Keratinocyte (primary cell): ENCODE measurements around the gene COPS8. TPM values are rescaled to one million over a fixed set of nuclear protein-coding genes. Genes with fewer than 3 reads are reported as not detected.

Experiments used
- DNase-seq: peaks from one replicate; pipeline ENCODE4 v3.0.0-alpha.2; 2011; ENCODE audit warnings: low read depth, missing footprints, low spot score
- FAIRE-seq: peaks from 2 replicates; lab custom pipeline; 2011; peaks lifted over from hg19 to GRCh38; lab: Jason Lieb, UNC
- H2AFZ ChIP-seq: 2 replicates; pipeline ENCODE4 v1.6.0; 2012; ENCODE audit warnings: low read length, control low read depth, inconsistent platforms; ENCODE audit not compliant: control insufficient read depth
- H3K27ac ChIP-seq: 2 replicates; pipeline ENCODE4 v1.5.1; 2011; ENCODE audit warnings: low read length; ENCODE audit not compliant: control insufficient read depth, insufficient read depth
- H3K27me3 ChIP-seq: 3 replicates; pipeline ENCODE4 v1.6.0; 2011; ENCODE audit warnings: low read length; ENCODE audit not compliant: control insufficient read depth, insufficient read depth; ENCODE audit errors: extremely low read depth
- H3K36me3 ChIP-seq, 2 experiments: 2 replicates in 1 of 2; 3 replicates in 1 of 2; pipeline ENCODE4 v1.5.1; 2011; ENCODE audit warnings: low read length in 2 of 2, mild to moderate bottlenecking in 1 of 2; ENCODE audit not compliant: control insufficient read depth in 2 of 2, insufficient read depth in 2 of 2; ENCODE audit errors: extremely low read depth in 1 of 2
- H3K4me1 ChIP-seq: 3 replicates; pipeline ENCODE4 v1.5.1; 2011; ENCODE audit warnings: low read length; ENCODE audit not compliant: control insufficient read depth, insufficient read depth; ENCODE audit errors: extremely low read depth
- H3K4me2 ChIP-seq: 3 replicates; pipeline ENCODE4 v1.6.0; 2011; ENCODE audit warnings: low read depth, low read length; ENCODE audit not compliant: control insufficient read depth, insufficient read depth; ENCODE audit errors: extremely low read depth
- H3K4me3 ChIP-seq, 3 experiments: fragments of 200-600 bp in 1 of 3; sonication (generic) in 1 of 3; 2 replicates in 2 of 3; 3 replicates in 1 of 3; pipeline ENCODE4 v1.5.1; 2011 to 2016; ENCODE audit warnings: low read length in 3 of 3, mild to moderate bottlenecking in 3 of 3, control low read depth in 2 of 3, inconsistent platforms in 1 of 3, low read depth in 1 of 3, mixed read lengths in 1 of 3, mixed run types in 1 of 3, moderate library complexity in 1 of 3; ENCODE audit not compliant: control insufficient read depth in 2 of 3, insufficient read depth in 2 of 3; ENCODE audit errors: extremely low read depth in 1 of 3
- H3K79me2 ChIP-seq: 2 replicates; pipeline ENCODE4 v1.6.0; 2012; ENCODE audit warnings: low read length; ENCODE audit not compliant: control insufficient read depth, insufficient read depth
- H3K9ac ChIP-seq: 3 replicates; pipeline ENCODE4 v1.6.0; 2011; ENCODE audit warnings: low read length; ENCODE audit not compliant: control insufficient read depth, insufficient read depth; ENCODE audit errors: extremely low read depth
- H3K9me1 ChIP-seq: 3 replicates; pipeline ENCODE4 v1.6.0; 2011; ENCODE audit warnings: low read length; ENCODE audit not compliant: control insufficient read depth, insufficient read depth; ENCODE audit errors: extremely low read depth
- H3K9me3 ChIP-seq: 2 replicates; pipeline ENCODE4 v1.5.1; 2012; ENCODE audit warnings: low read depth, low read length; ENCODE audit not compliant: control insufficient read depth
- H4K20me1 ChIP-seq: 3 replicates; pipeline ENCODE4 v1.6.0; 2011; ENCODE audit warnings: low read length; ENCODE audit not compliant: control insufficient read depth, insufficient read depth; ENCODE audit errors: extremely low read depth
- CTCF ChIP-seq, 3 experiments: IDR thresholded peaks in 1 of 3; conservative IDR thresholded peaks in 1 of 3; optimal IDR thresholded peaks in 1 of 3; 2 replicates in 2 of 3; 3 replicates in 1 of 3; pipeline versions ENCODE3 to v1.5.1; 2011; ENCODE audit warnings: low read length in 3 of 3, mild to moderate bottlenecking in 3 of 3, moderate library complexity in 2 of 3, control low read depth in 1 of 3, inconsistent platforms in 1 of 3; ENCODE audit not compliant: insufficient read depth in 2 of 3; ENCODE audit errors: extremely low read depth in 1 of 3
- EZH2 ChIP-seq: IDR thresholded peaks from one replicate; pipeline ENCODE4 v1.6.1; 2012; ENCODE audit warnings: inconsistent platforms, mild to moderate bottlenecking, low read length, moderate library complexity
- dilution Hi-C: fragments of 300-500 bp; cut with MboI; formaldehyde crosslinking; loops from one replicate; pipeline ENCODE4 v1.7.0; 2020; ENCODE audit warnings: low sequenced_read_pairs; ENCODE audit not compliant: extremely low pct_ligation_motif_present
- polyA plus RNA-seq, 5 experiments: library from polyadenylated mRNA; depleted of rRNA in 3 of 5; stranded (reverse) in 3 of 5; stranded (forward) in 1 of 5; unstranded in 1 of 5; fragments of >200 nt; gene quantifications; 1 replicate in 1 of 5; 2 replicates in 3 of 5; 3 replicates in 1 of 5; pipeline versions ENCODE4 v1.2.1 to v1.2.3, GENCODE V29; 2011 to 2012; ENCODE audit warnings: missing spikeins in 2 of 5, low read depth in 1 of 5, low replicate concordance in 1 of 5

COPS8 gene
- polyA plus RNA-seq, 1 donor (not counting 4 experiments of a cell fraction or from before 2014, with no cell fraction given), result 136 TPM

GRCh38 chr2:237131749-237132533, 46.3 kb downstream of the COPS8 start:
- FAIRE-seq (no peak), DNase-seq (no peak)
- TF ChIP-seq EZH2, result no peak
- no peak for TF ChIP-seq CTCF (optimal IDR thresholded peaks at IDR 0.05 in 1 of 3, IDR thresholded peaks at IDR 0.05 in 1 of 3, conservative IDR thresholded peaks at IDR 0.05 in 1 of 3; ENCODE audit: extremely low read depth in 1 of 3, insufficient read depth in 2 of 3, low read length in 3 of 3)
- no peaks in the 10 kb centered on the region for H3K9me3 ChIP-seq
- H3K9ac ChIP-seq, result no peak overlapping the region
- no peaks in the 10 kb centered on the region for H4K20me1 ChIP-seq
- no peaks in the 10 kb centered on the region for H3K36me3 ChIP-seq
- no peak overlapping the region for H3K27ac ChIP-seq
- no peak overlapping the region for H3K4me3 ChIP-seq
- H3K27me3 ChIP-seq, result no peaks in the 10 kb centered on the region
- H3K4me2 ChIP-seq, result no peak overlapping the region
- peaks cover 14% of the 10 kb centered on the region for H3K4me1 ChIP-seq
- H2AFZ ChIP-seq, result no peak overlapping the region
- H3K79me2 ChIP-seq, result no peaks in the 10 kb centered on the region
- dilution Hi-C loops, result no loop called here
- H3K9me1 ChIP-seq, result no peaks in the 10 kb centered on the region

- no peak overlapping the region for H2AFZ ChIP-seq
- DNase-seq (peak; percentile 19), FAIRE-seq (peak; percentile 87)
- no peaks in the 10 kb centered on the region for H3K27me3 ChIP-seq
- no peak overlapping the region for H3K9ac ChIP-seq
- dilution Hi-C loops, result no loop called here
- H3K36me3 ChIP-seq, result no peaks in the 10 kb centered on the region
- no peaks in the 10 kb centered on the region for H3K9me1 ChIP-seq
- H3K4me1 ChIP-seq, result peaks cover 11% of the 10 kb centered on the region
- no peaks in the 10 kb centered on the region for H3K79me2 ChIP-seq
- no peak overlapping the region for H3K27ac ChIP-seq
- H4K20me1 ChIP-seq, result no peaks in the 10 kb centered on the region
- TF ChIP-seq EZH2 (no peak), CTCF (optimal IDR thresholded peaks at IDR 0.05 in 1 of 3, IDR thresholded peaks at IDR 0.05 in 1 of 3, conservative IDR thresholded peaks at IDR 0.05 in 1 of 3; ENCODE audit: extremely low read depth in 1 of 3, insufficient read depth in 2 of 3, low read length in 3 of 3) (peak; percentile 72 to 74 (median 72))
- H3K9me3 ChIP-seq, result no peaks in the 10 kb centered on the region
- H3K4me2 ChIP-seq, result no peak overlapping the region
- H3K4me3 ChIP-seq, result no peak overlapping the region
Measured at GRCh38 chr2:237132799-237133198, 47.1 kb downstream of the COPS8 start.
